CD14-positive monocyte (primary cell): ENCODE data around the gene CNPY3. TPM values are rescaled to one million over a fixed set of nuclear protein-coding genes. Genes with fewer than 3 reads are reported as not detected.
A peak's percentile ranks its signal among the peaks of the same experiment; 100 is the strongest.
"Not testable (repeated sequence)": the region's sequence is repeated elsewhere in the genome, so short reads cannot be mapped to it uniquely, and the experiment has no call there.

Experiments used
- DNase-seq, 3 donors: peaks; one replicate each; pipeline ENCODE4 v3.0.0-alpha.2; 2011 to 2022
- H2AFZ ChIP-seq: 2 replicates; pipeline ENCODE4 v1.6.0; 2012; ENCODE audit warnings: mild to moderate bottlenecking, low read depth, low read length, inconsistent platforms; ENCODE audit not compliant: insufficient read depth, poor library complexity, severe bottlenecking
- H3K27ac ChIP-seq, 2 donors: 1 replicate in 1 of 2; 2 replicates in 1 of 2; pipeline ENCODE4 v1.5.1; 2012 to 2013; ENCODE audit warnings: low read length in 2 of 2, control low read depth in 1 of 2, inconsistent platforms in 1 of 2, low read depth in 1 of 2, mild to moderate bottlenecking in 1 of 2
- H3K27me3 ChIP-seq, 2 donors: one replicate each; pipeline versions ENCODE4 v1.6.0 to v1.6.1; 2011 to 2013; ENCODE audit warnings: low read length in 2 of 2; ENCODE audit not compliant: control insufficient read depth in 2 of 2, insufficient read depth in 2 of 2
- H3K36me3 ChIP-seq, 2 donors: replicated peaks in 1 of 2; 1 replicate in 1 of 2; 2 replicates in 1 of 2; pipeline versions ENCODE4 v1.5.1 to v1.6.1; 2012 to 2013; ENCODE audit warnings: low read length in 2 of 2, control low read depth in 1 of 2, inconsistent platforms in 1 of 2, mild to moderate bottlenecking in 1 of 2; ENCODE audit not compliant: insufficient read depth in 2 of 2, control insufficient read depth in 1 of 2
- H3K4me1 ChIP-seq, 2 donors: 1 replicate in 1 of 2; 2 replicates in 1 of 2; pipeline versions ENCODE4 v1.5.1 to v1.6.1; 2012 to 2013; ENCODE audit warnings: low read length in 2 of 2, control low read depth in 1 of 2, inconsistent platforms in 1 of 2, mild to moderate bottlenecking in 1 of 2, moderate library complexity in 1 of 2; ENCODE audit not compliant: insufficient read depth in 2 of 2, control insufficient read depth in 1 of 2
- H3K4me2 ChIP-seq: replicated peaks from 2 replicates; pipeline ENCODE3; 2012; ENCODE audit warnings: low read length, moderate library complexity, mild to moderate bottlenecking; ENCODE audit not compliant: poor library complexity, severe bottlenecking; ENCODE audit errors: extremely low read depth
- H3K4me3 ChIP-seq, 3 experiments: fragments of 200-600 bp in 1 of 3; sonication (generic) in 1 of 3; replicated peaks in 1 of 3; 1 replicate in 2 of 3; 2 replicates in 1 of 3; pipeline ENCODE4 v1.5.1; 2011 to 2013; ENCODE audit warnings: low read length in 3 of 3, mild to moderate bottlenecking in 3 of 3, control low read depth in 2 of 3, low read depth in 2 of 3, inconsistent platforms in 1 of 3, moderate library complexity in 1 of 3
- H3K79me2 ChIP-seq: 2 replicates; pipeline ENCODE4 v1.6.0; 2012; ENCODE audit warnings: mild to moderate bottlenecking, control low read depth, inconsistent platforms, low read length, moderate library complexity; ENCODE audit not compliant: insufficient read depth
- H3K9ac ChIP-seq: 2 replicates; pipeline ENCODE4 v1.6.0; 2017; ENCODE audit warnings: low read length, mild to moderate bottlenecking; ENCODE audit not compliant: insufficient read depth, poor library complexity, severe bottlenecking
- H3K9me3 ChIP-seq, 2 donors: replicated peaks in 1 of 2; 1 replicate in 1 of 2; 2 replicates in 1 of 2; pipeline versions ENCODE4 v1.5.1 to v1.6.1; 2012 to 2013; ENCODE audit warnings: low read length in 2 of 2, control low read depth in 1 of 2; ENCODE audit not compliant: control insufficient read depth in 1 of 2, insufficient read depth in 1 of 2
- H4K20me1 ChIP-seq: 2 replicates; pipeline ENCODE4 v1.6.0; 2012; ENCODE audit warnings: mild to moderate bottlenecking, low read length, control low read depth, moderate library complexity; ENCODE audit not compliant: insufficient read depth
- H3K27ac Mint-ChIP-seq, 7 donors: one replicate each; pipeline ENCODE4 v1.8.0; 2020; ENCODE audit warnings: mild to moderate bottlenecking in 7 of 7, mixed read lengths in 7 of 7, moderate library complexity in 6 of 7, inconsistent platforms in 2 of 7
- H3K27me3 Mint-ChIP-seq, 3 donors: one replicate each; pipeline ENCODE4 v1.8.0; 2021 to 2022; ENCODE audit warnings: low read depth in 3 of 3, mild to moderate bottlenecking in 3 of 3, mixed read lengths in 3 of 3, moderate library complexity in 3 of 3, inconsistent platforms in 1 of 3
- H3K36me3 Mint-ChIP-seq, 2 donors: one replicate each; pipeline ENCODE4 v1.8.0; 2020; ENCODE audit warnings: mixed read lengths in 2 of 2, inconsistent platforms in 1 of 2, mild to moderate bottlenecking in 1 of 2
- H3K4me1 Mint-ChIP-seq: one replicate; pipeline ENCODE4 v1.8.0; 2020; ENCODE audit warnings: mild to moderate bottlenecking, mixed read lengths
- H3K4me3 Mint-ChIP-seq, 2 donors: one replicate each; pipeline ENCODE4 v1.8.0; 2020; ENCODE audit warnings: mild to moderate bottlenecking in 2 of 2, mixed read lengths in 2 of 2, moderate library complexity in 1 of 2
- H3K9me3 Mint-ChIP-seq, 7 donors: one replicate each; pipeline ENCODE4 v1.8.0; 2020 to 2022; ENCODE audit warnings: mixed read lengths in 7 of 7, mild to moderate bottlenecking in 6 of 7, moderate library complexity in 6 of 7, inconsistent platforms in 2 of 7
- WGBS: methylation state at CpG from one replicate; pipeline ENCODE4 v1.1.5; 2013; ENCODE audit warnings: missing lambda C conversion rate; ENCODE audit not compliant: insufficient coverage; 5-methylcytosine and 5-hydroxymethylcytosine counted together
- intact Hi-C, 2 donors: fragments of 100-400 bp; cut with micrococcal nuclease; formaldehyde crosslinking; loops; one replicate each; pipeline versions ENCODE4 v1.15.0 to v1.15.1; 2023
- polyA plus RNA-seq, 3 donors: library from polyadenylated mRNA; depleted of rRNA in 1 of 3; unstranded in 2 of 3; stranded (reverse) in 1 of 3; fragments of 300-500 nt in 2 of 3; fragments of >200 nt in 1 of 3; fragmentation: Illumina TruSeq in 2 of 3; gene quantifications; 1 replicate in 2 of 3; 2 replicates in 1 of 3; pipeline ENCODE4 v1.2.3, GENCODE V29; 2012 to 2021
- TF ChIP-seq, protein P1 (sequence below): fragments of 200-600 bp; IDR thresholded peaks from one replicate; pipeline ENCODE4 v1.8.0; 2022; ENCODE audit warnings: antibody characterized with exemption, mild to moderate bottlenecking

Gene CNPY3
- polyA plus RNA-seq, 3 donors = 237 to 295 (median 262) TPM

DNA sequence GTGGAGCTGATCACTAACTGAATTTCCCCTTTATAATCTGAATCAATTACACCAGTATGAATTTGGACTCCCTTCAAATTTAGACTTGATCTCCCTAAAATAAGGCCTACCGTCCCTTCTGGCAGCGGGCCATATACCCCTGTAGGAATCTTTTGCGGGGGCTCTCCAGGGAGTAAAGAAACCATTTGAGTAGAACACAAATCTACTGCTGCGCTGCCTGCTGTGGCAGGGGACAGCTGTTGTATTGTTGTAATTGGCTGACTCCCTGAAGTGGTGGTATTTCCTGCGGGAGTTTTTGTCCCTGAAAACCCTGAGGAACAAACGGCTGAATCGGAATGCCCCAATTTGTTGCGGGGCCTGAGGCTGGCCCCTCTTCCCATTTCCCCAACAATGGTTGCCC lies 29.4 kb upstream of the CNPY3 start:
- TF ChIP-seq, protein P1, sequence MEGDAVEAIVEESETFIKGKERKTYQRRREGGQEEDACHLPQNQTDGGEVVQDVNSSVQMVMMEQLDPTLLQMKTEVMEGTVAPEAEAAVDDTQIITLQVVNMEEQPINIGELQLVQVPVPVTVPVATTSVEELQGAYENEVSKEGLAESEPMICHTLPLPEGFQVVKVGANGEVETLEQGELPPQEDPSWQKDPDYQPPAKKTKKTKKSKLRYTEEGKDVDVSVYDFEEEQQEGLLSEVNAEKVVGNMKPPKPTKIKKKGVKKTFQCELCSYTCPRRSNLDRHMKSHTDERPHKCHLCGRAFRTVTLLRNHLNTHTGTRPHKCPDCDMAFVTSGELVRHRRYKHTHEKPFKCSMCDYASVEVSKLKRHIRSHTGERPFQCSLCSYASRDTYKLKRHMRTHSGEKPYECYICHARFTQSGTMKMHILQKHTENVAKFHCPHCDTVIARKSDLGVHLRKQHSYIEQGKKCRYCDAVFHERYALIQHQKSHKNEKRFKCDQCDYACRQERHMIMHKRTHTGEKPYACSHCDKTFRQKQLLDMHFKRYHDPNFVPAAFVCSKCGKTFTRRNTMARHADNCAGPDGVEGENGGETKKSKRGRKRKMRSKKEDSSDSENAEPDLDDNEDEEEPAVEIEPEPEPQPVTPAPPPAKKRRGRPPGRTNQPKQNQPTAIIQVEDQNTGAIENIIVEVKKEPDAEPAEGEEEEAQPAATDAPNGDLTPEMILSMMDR = no peak
- DNase-seq = no peak
- H3K4me1 ChIP-seq = peaks cover 0 to 14% of the 10 kb centered on the region in 2 donors
- 100% methylated on average over 2 of the region's 8 CpGs for WGBS
- no peak overlapping the region for H3K27ac ChIP-seq
- Mint-ChIP-seq H3K4me1 (peaks cover 21% of the 10 kb centered on the region), H3K36me3 (no peaks in the 10 kb centered on the region), H3K27ac (no peak overlapping the region), H3K27me3 (peaks cover 0 to 1% (median 0%) of the 10 kb centered on the region in 3 donors), H3K4me3 (no peak overlapping the region), H3K9me3 (no peaks in the 10 kb centered on the region)
- no peak overlapping the region for H3K9ac ChIP-seq
- no peak overlapping the region for H2AFZ ChIP-seq
- H3K4me2 ChIP-seq = no peak overlapping the region
- H3K9me3 ChIP-seq = no peaks in the 10 kb centered on the region
- no peaks in the 10 kb centered on the region for H3K36me3 ChIP-seq
- intact Hi-C loops = loop anchor here (2.0 to 10.0 kb wide), 7 partner anchors 37 to 243 kb away; partner anchors contain the start of genes KLHDC3 (in 1 of the 2), MEA1 (in 1 of the 2) and TBCC (in 1 of the 2)
- no peaks in the 10 kb centered on the region for H3K27me3 ChIP-seq
- H3K4me3 ChIP-seq = no peak overlapping the region
- no peaks in the 10 kb centered on the region for H3K79me2 ChIP-seq
- H4K20me1 ChIP-seq = no peaks in the 10 kb centered on the region

DNA sequence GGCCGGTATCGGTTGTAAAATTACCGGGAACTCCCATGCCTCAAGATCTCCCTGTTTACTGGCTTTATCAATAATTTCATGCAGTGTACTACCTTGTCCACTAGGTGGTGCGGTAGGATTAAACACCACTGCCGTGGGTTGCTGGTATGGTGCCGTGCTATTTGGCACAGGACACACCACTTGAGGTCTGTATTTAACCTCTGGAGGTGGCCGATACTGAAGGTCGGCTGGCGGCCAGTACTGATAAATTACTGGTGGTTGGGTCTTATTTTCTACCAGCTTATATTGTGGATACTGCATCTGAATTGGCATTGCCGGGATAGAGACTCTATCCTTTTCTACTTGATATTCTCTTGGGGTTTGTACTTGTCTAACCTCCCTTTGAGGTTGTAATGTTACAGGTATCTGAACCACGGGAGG lies 27.7 kb upstream of the CNPY3 start:
- H3K27ac Mint-ChIP-seq = no peak overlapping the region
- no peaks in the 10 kb centered on the region for H3K79me2 ChIP-seq
- H3K9me3 ChIP-seq = no peaks in the 10 kb centered on the region
- no peak overlapping the region for H3K27ac ChIP-seq
- no peaks in the 10 kb centered on the region for H3K36me3 Mint-ChIP-seq
- no peak overlapping the region for H2AFZ ChIP-seq
- H3K4me1 Mint-ChIP-seq = peaks cover 21% of the 10 kb centered on the region
- H3K4me1 ChIP-seq = peaks cover 0 to 14% of the 10 kb centered on the region in 2 donors
- intact Hi-C loops = loop anchor here (2.0 to 10.0 kb wide), 5 partner anchors 36 to 241 kb away; partner anchors contain the start of genes KLHDC3 (in 1 of the 2) and MEA1 (in 1 of the 2)
- H4K20me1 ChIP-seq = no peaks in the 10 kb centered on the region
- TF ChIP-seq, protein P1 = peak; percentile 81
- no peak overlapping the region for H3K4me3 ChIP-seq
- peaks cover 0 to 1% (median 0%) of the 10 kb centered on the region in 3 donors for H3K27me3 Mint-ChIP-seq
- peak; percentile 72 to 87 (median 82) for DNase-seq
- peak overlapping the region in 1 of 2 donors; percentile 35 for H3K4me3 Mint-ChIP-seq
- no peak overlapping the region for H3K9ac ChIP-seq
- no peak overlapping the region for H3K4me2 ChIP-seq
- H3K27me3 ChIP-seq = no peaks in the 10 kb centered on the region
- no peaks in the 10 kb centered on the region for H3K9me3 Mint-ChIP-seq
- WGBS = 0% methylated on average over 3 of the region's 11 CpGs
- no peaks in the 10 kb centered on the region for H3K36me3 ChIP-seq

DNA sequence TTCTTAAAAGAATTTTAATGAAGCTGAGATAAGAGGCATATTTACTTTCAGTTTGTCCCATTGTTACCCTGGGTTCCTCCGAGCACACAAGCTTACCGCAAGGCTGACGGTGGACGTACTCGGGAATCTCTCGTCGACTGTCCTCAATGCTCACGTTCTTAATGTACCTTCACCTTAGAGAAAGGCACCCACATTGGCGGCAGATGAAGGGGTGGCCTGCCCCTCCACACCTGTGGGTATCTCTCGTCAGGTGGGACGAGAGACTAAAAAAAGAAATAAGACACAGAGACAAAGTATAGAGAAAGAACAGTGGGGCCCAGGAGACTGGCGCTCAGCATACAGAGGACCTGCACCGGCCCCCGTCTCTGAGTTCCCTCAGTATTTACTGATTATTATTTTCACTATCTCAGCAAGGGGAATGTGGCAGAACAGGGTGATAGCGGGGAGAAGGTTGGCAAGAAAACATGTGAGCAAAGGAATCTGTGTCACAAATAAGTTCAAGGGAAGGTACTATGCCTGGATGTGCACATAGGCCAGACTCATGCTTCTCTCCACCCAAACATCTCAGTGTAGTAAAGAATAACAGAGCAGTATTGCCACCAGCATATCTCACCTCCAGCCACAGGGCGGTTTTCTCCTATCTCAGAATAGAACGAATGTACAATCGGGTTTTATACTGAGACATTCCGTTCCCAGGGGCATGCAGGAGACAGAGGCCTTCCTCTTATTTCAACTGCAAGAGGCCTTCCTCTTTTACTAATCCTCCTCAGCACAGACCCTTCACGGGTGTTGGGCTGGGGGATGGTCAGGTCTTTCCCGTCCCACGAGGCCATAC lies 26.6 kb upstream of the CNPY3 start:
- H3K27me3 Mint-ChIP-seq, H3K9me3 Mint-ChIP-seq, H3K36me3 Mint-ChIP-seq, H3K27me3 ChIP-seq, H3K4me3 Mint-ChIP-seq, H3K27ac ChIP-seq, H3K4me3 ChIP-seq, DNase-seq, H3K36me3 ChIP-seq, H4K20me1 ChIP-seq, H3K9ac ChIP-seq, H3K9me3 ChIP-seq, H3K79me2 ChIP-seq, H3K4me2 ChIP-seq: not testable (repeated sequence)
- H3K4me1 ChIP-seq = peaks cover 0 to 14% of the 10 kb centered on the region in 2 donors
- Mint-ChIP-seq H3K4me1 (peaks cover 21% of the 10 kb centered on the region), H3K27ac (peak overlapping the region in 3 of 7 donors; percentile 25 to 43 (median 35))
- WGBS = 64% methylated on average over 10 of the region's 22 CpGs
- peak overlapping the region; percentile 46 for H2AFZ ChIP-seq
- intact Hi-C loops = loop anchor here (5.0 to 10.0 kb wide), 4 partner anchors 35 to 240 kb away; partner anchors contain the start of genes KLHDC3 (in 1 of the 2) and MEA1 (in 1 of the 2)
